HEK293 (cell line): ENCODE data around the gene HARS2.

Source experiments
- HOXC10 ChIP-seq: sonication (generic); formaldehyde crosslinking; IDR thresholded peaks from 2 replicates; pipeline ENCODE4 v1.8.1; 2023; ENCODE audit warnings: mild to moderate bottlenecking, missing genetic modification reagents
- KLF10 ChIP-seq: fragments of 450-650 bp; IDR thresholded peaks from 2 replicates; pipeline ENCODE4 v1.5.1; 2018; ENCODE audit warnings: missing biosample characterization, mild to moderate bottlenecking, missing genetic modification characterization
- MYNN ChIP-seq: fragments of 450-650 bp; formaldehyde crosslinking; IDR thresholded peaks from 2 replicates; pipeline ENCODE4 v1.5.1; 2016; ENCODE audit warnings: missing biosample characterization, missing genetic modification characterization, borderline replicate concordance
- REPIN1 ChIP-seq: fragments of 450-650 bp; formaldehyde crosslinking; IDR thresholded peaks from 2 replicates; pipeline ENCODE4 v1.5.1; 2017; ENCODE audit warnings: missing biosample characterization, missing genetic modification characterization, low read depth
- SP7 ChIP-seq: fragments of 450-650 bp; formaldehyde crosslinking; IDR thresholded peaks from 2 replicates; pipeline ENCODE4 v1.5.1; 2016; ENCODE audit warnings: missing biosample characterization, missing genetic modification characterization
- YY1 ChIP-seq: fragments of 450-650 bp; formaldehyde crosslinking; IDR thresholded peaks from 2 replicates; pipeline ENCODE4 v1.5.1; 2018; ENCODE audit warnings: missing biosample characterization, missing genetic modification characterization
- YY2 ChIP-seq: fragments of 450-650 bp; formaldehyde crosslinking; IDR thresholded peaks from 2 replicates; pipeline ENCODE4 v1.5.1; 2016; ENCODE audit warnings: missing biosample characterization, missing genetic modification characterization
- ZBTB7A ChIP-seq: fragments of 450-650 bp; formaldehyde crosslinking; IDR thresholded peaks from 2 replicates; pipeline ENCODE4 v1.5.1; 2016; ENCODE audit warnings: low read depth, missing biosample characterization, missing genetic modification characterization
- ZFP37 ChIP-seq: fragments of 450-650 bp; formaldehyde crosslinking; IDR thresholded peaks from 2 replicates; pipeline ENCODE4 v1.5.1; 2016; ENCODE audit warnings: missing biosample characterization, missing genetic modification characterization
- ZNF132 ChIP-seq: fragments of 450-650 bp; formaldehyde crosslinking; IDR thresholded peaks from 2 replicates; pipeline ENCODE4 v1.5.1; 2017; ENCODE audit warnings: missing biosample characterization, missing genetic modification characterization, borderline replicate concordance
- ZNF133 ChIP-seq: fragments of 450-650 bp; formaldehyde crosslinking; IDR thresholded peaks from 2 replicates; pipeline ENCODE4 v1.5.1; 2016; ENCODE audit warnings: missing biosample characterization, missing genetic modification characterization
- ZNF19 ChIP-seq: fragments of 450-650 bp; formaldehyde crosslinking; IDR thresholded peaks from 2 replicates; pipeline ENCODE4; 2016; ENCODE audit warnings: missing biosample characterization, missing genetic modification characterization, low read depth
- ZNF2 ChIP-seq: fragments of 450-650 bp; formaldehyde crosslinking; IDR thresholded peaks from 2 replicates; pipeline ENCODE4 v1.5.1; 2016; ENCODE audit warnings: missing biosample characterization, missing genetic modification characterization
- ZNF223 ChIP-seq: fragments of 450-650 bp; formaldehyde crosslinking; IDR thresholded peaks from 2 replicates; pipeline ENCODE4 v1.5.1; 2016; ENCODE audit warnings: missing biosample characterization, missing genetic modification characterization
- ZNF548 ChIP-seq: fragments of 450-650 bp; formaldehyde crosslinking; IDR thresholded peaks from 2 replicates; pipeline ENCODE4 v1.5.1; 2016; ENCODE audit warnings: missing biosample characterization, missing genetic modification characterization
- ZNF560 ChIP-seq: fragments of 450-650 bp; formaldehyde crosslinking; IDR thresholded peaks from 2 replicates; pipeline ENCODE4 v1.5.1; 2017; ENCODE audit warnings: missing biosample characterization, missing genetic modification characterization, borderline replicate concordance
- ZNF623 ChIP-seq: fragments of 450-650 bp; formaldehyde crosslinking; IDR thresholded peaks from 2 replicates; pipeline ENCODE4 v1.5.1; 2016; ENCODE audit warnings: missing biosample characterization, missing genetic modification characterization
- ZNF654 ChIP-seq: fragments of 450-650 bp; formaldehyde crosslinking; IDR thresholded peaks from 2 replicates; pipeline ENCODE4 v1.5.1; 2016; ENCODE audit warnings: low read depth, missing biosample characterization, missing genetic modification characterization
- ZXDB ChIP-seq: fragments of 450-650 bp; formaldehyde crosslinking; IDR thresholded peaks from 2 replicates; pipeline ENCODE4 v1.5.1; 2016; ENCODE audit warnings: missing biosample characterization, missing genetic modification characterization
- TF ChIP-seq, protein P1 (sequence below): fragments of 450-650 bp; formaldehyde crosslinking; IDR thresholded peaks from 2 replicates; pipeline ENCODE4 v1.5.1; 2016; ENCODE audit warnings: missing biosample characterization, missing genetic modification characterization, borderline replicate concordance
- TF ChIP-seq, protein P2 (sequence below): fragments of 450-650 bp; formaldehyde crosslinking; IDR thresholded peaks from 2 replicates; pipeline ENCODE4 v1.5.1; 2016; ENCODE audit warnings: missing biosample characterization, missing genetic modification characterization
- TF ChIP-seq, protein P3 (sequence below): fragments of 450-650 bp; formaldehyde crosslinking; IDR thresholded peaks from 2 replicates; pipeline ENCODE4 v1.5.1; 2016; ENCODE audit warnings: missing biosample characterization, missing genetic modification characterization
- TF ChIP-seq, protein P4 (sequence below): fragments of 450-650 bp; formaldehyde crosslinking; IDR thresholded peaks from 2 replicates; pipeline ENCODE4 v1.5.1; 2016; ENCODE audit warnings: missing biosample characterization, missing genetic modification characterization
- TF ChIP-seq, protein P5 (sequence below): fragments of 450-650 bp; formaldehyde crosslinking; IDR thresholded peaks from 2 replicates; pipeline ENCODE4 v1.5.1; 2016; ENCODE audit warnings: missing biosample characterization, missing genetic modification characterization

HARS2 gene

DNA sequence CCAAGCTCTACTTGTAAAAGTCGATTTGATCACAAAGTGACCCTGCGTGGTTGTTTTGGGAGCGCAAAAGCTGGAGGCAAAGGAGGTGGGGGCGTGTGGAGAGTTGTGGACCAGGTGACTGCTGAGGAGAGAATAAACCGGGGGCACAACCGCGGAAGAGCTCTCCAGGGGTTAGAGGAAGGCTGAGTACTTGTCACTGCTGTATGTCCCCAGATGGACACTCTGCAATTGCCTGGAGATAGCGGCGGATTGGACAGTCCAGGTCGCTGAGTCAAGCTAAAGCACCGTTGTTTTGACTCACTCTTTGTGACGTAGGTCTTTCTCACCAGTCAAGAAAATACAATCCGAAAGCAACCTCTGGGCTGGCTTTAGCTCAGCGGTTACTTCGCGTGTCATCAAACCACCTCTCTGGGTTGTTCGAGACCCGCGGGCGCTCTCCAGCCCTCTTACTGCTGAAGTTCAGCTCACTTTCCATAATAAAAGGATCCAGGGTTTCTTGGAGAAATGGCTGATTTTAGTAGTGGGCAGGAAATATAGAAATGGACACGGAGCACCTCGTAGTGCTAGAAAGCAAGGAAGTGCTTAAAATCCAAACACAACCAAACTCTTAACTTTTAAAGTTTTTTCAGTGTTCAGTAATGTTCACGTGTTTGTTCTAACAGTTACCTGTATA lies 34.7 kb downstream of the HARS2 start (continued):
- TF ChIP-seq, protein P1, sequence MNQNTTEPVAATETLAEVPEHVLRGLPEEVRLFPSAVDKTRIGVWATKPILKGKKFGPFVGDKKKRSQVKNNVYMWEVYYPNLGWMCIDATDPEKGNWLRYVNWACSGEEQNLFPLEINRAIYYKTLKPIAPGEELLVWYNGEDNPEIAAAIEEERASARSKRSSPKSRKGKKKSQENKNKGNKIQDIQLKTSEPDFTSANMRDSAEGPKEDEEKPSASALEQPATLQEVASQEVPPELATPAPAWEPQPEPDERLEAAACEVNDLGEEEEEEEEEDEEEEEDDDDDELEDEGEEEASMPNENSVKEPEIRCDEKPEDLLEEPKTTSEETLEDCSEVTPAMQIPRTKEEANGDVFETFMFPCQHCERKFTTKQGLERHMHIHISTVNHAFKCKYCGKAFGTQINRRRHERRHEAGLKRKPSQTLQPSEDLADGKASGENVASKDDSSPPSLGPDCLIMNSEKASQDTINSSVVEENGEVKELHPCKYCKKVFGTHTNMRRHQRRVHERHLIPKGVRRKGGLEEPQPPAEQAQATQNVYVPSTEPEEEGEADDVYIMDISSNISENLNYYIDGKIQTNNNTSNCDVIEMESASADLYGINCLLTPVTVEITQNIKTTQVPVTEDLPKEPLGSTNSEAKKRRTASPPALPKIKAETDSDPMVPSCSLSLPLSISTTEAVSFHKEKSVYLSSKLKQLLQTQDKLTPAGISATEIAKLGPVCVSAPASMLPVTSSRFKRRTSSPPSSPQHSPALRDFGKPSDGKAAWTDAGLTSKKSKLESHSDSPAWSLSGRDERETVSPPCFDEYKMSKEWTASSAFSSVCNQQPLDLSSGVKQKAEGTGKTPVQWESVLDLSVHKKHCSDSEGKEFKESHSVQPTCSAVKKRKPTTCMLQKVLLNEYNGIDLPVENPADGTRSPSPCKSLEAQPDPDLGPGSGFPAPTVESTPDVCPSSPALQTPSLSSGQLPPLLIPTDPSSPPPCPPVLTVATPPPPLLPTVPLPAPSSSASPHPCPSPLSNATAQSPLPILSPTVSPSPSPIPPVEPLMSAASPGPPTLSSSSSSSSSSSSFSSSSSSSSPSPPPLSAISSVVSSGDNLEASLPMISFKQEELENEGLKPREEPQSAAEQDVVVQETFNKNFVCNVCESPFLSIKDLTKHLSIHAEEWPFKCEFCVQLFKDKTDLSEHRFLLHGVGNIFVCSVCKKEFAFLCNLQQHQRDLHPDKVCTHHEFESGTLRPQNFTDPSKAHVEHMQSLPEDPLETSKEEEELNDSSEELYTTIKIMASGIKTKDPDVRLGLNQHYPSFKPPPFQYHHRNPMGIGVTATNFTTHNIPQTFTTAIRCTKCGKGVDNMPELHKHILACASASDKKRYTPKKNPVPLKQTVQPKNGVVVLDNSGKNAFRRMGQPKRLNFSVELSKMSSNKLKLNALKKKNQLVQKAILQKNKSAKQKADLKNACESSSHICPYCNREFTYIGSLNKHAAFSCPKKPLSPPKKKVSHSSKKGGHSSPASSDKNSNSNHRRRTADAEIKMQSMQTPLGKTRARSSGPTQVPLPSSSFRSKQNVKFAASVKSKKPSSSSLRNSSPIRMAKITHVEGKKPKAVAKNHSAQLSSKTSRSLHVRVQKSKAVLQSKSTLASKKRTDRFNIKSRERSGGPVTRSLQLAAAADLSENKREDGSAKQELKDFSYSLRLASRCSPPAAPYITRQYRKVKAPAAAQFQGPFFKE (tag by site-specific recombination) = no peak
- peak; percentile 87 for TF ChIP-seq SP7 (tag by site-specific recombination)
- no peak for TF ChIP-seq ZNF560 (tag by site-specific recombination)
- TF ChIP-seq YY1 (tag by site-specific recombination) = peak; percentile 74; the same call in 1 of the 2 replicates
- TF ChIP-seq ZNF19 = no peak
- TF ChIP-seq, protein P2, sequence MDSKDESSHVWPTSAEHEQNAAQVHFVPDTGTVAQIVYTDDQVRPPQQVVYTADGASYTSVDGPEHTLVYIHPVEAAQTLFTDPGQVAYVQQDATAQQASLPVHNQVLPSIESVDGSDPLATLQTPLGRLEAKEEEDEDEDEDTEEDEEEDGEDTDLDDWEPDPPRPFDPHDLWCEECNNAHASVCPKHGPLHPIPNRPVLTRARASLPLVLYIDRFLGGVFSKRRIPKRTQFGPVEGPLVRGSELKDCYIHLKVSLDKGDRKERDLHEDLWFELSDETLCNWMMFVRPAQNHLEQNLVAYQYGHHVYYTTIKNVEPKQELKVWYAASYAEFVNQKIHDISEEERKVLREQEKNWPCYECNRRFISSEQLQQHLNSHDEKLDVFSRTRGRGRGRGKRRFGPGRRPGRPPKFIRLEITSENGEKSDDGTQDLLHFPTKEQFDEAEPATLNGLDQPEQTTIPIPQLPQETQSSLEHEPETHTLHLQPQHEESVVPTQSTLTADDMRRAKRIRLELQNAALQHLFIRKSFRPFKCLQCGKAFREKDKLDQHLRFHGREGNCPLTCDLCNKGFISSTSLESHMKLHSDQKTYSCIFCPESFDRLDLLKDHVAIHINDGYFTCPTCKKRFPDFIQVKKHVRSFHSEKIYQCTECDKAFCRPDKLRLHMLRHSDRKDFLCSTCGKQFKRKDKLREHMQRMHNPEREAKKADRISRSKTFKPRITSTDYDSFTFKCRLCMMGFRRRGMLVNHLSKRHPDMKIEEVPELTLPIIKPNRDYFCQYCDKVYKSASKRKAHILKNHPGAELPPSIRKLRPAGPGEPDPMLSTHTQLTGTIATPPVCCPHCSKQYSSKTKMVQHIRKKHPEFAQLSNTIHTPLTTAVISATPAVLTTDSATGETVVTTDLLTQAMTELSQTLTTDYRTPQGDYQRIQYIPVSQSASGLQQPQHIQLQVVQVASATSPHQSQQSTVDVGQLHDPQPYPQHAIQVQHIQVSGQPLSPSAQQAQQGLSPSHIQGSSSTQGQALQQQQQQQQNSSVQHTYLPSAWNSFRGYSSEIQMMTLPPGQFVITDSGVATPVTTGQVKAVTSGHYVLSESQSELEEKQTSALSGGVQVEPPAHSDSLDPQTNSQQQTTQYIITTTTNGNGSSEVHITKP = peak; percentile 79
- peak; percentile 15; the same call in 1 of the 2 replicates for TF ChIP-seq ZNF654 (tag by site-specific recombination)
- peak; percentile 23; the same call in 1 of the 2 replicates for TF ChIP-seq ZBTB7A (tag by site-specific recombination)
- peak; percentile 85; the same call in 1 of the 2 replicates for TF ChIP-seq ZNF2 (tag by site-specific recombination)
- TF ChIP-seq, protein P3, sequence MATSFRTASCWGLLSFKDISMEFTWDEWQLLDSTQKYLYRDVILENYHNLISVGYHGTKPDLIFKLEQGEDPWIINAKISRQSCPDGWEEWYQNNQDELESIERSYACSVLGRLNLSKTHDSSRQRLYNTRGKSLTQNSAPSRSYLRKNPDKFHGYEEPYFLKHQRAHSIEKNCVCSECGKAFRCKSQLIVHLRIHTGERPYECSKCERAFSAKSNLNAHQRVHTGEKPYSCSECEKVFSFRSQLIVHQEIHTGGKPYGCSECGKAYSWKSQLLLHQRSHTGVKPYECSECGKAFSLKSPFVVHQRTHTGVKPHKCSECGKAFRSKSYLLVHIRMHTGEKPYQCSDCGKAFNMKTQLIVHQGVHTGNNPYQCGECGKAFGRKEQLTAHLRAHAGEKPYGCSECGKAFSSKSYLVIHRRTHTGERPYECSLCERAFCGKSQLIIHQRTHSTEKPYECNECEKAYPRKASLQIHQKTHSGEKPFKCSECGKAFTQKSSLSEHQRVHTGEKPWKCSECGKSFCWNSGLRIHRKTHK (tag by site-specific recombination) = no peak
- TF ChIP-seq, protein P4, sequence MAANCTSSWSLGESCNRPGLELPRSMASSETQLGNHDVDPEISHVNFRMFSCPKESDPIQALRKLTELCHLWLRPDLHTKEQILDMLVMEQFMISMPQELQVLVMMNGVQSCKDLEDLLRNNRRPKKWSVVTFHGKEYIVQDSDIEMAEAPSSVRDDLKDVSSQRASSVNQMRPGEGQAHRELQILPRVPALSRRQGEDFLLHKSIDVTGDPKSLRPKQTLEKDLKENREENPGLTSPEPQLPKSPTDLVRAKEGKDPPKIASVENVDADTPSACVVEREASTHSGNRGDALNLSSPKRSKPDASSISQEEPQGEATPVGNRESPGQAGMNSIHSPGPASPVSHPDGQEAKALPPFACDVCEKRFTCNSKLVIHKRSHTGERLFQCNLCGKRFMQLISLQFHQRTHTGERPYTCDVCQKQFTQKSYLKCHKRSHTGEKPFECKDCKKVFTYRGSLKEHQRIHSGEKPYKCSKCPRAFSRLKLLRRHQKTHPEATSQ = peak; percentile 85
- TF ChIP-seq ZNF133 (tag by site-specific recombination) = no peak
- no peak for TF ChIP-seq HOXC10 (CRISPR knock-in tag)
- TF ChIP-seq YY2 (tag by site-specific recombination) = peak; percentile 45; the same call in 1 of the 2 replicates
- TF ChIP-seq, protein P5, sequence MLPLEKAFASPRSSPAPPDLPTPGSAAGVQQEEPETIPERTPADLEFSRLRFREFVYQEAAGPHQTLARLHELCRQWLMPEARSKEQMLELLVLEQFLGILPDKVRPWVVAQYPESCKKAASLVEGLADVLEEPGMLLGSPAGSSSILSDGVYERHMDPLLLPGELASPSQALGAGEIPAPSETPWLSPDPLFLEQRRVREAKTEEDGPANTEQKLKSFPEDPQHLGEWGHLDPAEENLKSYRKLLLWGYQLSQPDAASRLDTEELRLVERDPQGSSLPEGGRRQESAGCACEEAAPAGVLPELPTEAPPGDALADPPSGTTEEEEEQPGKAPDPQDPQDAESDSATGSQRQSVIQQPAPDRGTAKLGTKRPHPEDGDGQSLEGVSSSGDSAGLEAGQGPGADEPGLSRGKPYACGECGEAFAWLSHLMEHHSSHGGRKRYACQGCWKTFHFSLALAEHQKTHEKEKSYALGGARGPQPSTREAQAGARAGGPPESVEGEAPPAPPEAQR (tag by site-specific recombination) = 0 out of 2 replicates have a peak, but pooled peaks have one; percentile 77
- TF ChIP-seq ZNF223 (tag by site-specific recombination) = no peak
- no peak for TF ChIP-seq ZNF548 (tag by site-specific recombination)
- TF ChIP-seq REPIN1 (tag by site-specific recombination) = peak; percentile 54; the same call in 1 of the 2 replicates
- peak; percentile 88 for TF ChIP-seq MYNN
- TF ChIP-seq KLF10 (tag by site-specific recombination) = peak; percentile 79
- peak; percentile 94 for TF ChIP-seq ZFP37 (tag by site-specific recombination)
- peak; percentile 68 for TF ChIP-seq ZXDB (tag by site-specific recombination)
- TF ChIP-seq ZNF132 = no peak
- TF ChIP-seq ZNF623 = peak; percentile 16; the same call in 1 of the 2 replicates
